Nephron (organoid): ENCODE data around the gene PSMD6.

ENCODE experiments used
- H3K27ac Mint-ChIP-seq, 3 experiments: 2 replicates each; pipeline ENCODE4 v1.8.0; 2020; ENCODE audit warnings: mixed read lengths in 3 of 3, mild to moderate bottlenecking in 2 of 3, moderate library complexity in 1 of 3
- H3K27me3 Mint-ChIP-seq: 2 replicates; pipeline ENCODE4 v1.8.0; 2021; ENCODE audit warnings: low read depth, mild to moderate bottlenecking, moderate library complexity, mixed read lengths
- H3K36me3 Mint-ChIP-seq: 2 replicates; pipeline ENCODE4 v1.8.0; 2020; ENCODE audit warnings: low read depth, mixed read lengths
- H3K4me1 Mint-ChIP-seq: 2 replicates; pipeline ENCODE4 v1.8.0; 2020; ENCODE audit warnings: mixed read lengths
- H3K4me3 Mint-ChIP-seq, 3 experiments: 2 replicates each; pipeline ENCODE4 v1.8.0; 2020; ENCODE audit warnings: mild to moderate bottlenecking in 3 of 3, mixed read lengths in 3 of 3, moderate library complexity in 2 of 3
- H3K9me3 Mint-ChIP-seq: 2 replicates; pipeline ENCODE4 v1.8.0; 2020; ENCODE audit warnings: mixed read lengths
- TF ChIP-seq, protein P1 (sequence below), 3 experiments: fragments of 200-600 bp; sonication (generic); IDR thresholded peaks; one replicate each; pipeline ENCODE4 v1.5.0; 2021; ENCODE audit warnings: antibody characterized with exemption in 3 of 3; ENCODE audit not compliant: unreplicated experiment in 3 of 3

PSMD6 gene

DNA sequence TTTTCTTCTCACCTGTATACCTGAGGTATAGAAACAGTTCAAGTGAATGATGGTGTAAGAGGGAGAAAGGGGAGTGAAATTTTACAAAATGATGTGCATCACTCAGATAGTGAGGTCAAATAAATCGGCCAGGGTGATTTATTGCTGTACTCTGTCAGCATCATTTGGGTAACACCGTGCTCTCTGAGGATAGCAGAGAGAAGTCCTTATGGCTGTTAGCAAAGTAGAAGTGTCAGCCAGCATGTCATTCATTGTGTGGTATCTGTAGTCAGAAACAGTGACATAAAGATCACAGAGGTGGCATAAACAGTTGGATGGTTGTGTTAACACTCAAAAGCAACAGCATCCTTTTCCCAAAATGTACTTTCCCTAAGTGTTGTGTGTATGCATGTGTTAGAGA is 53.4 kb downstream of the PSMD6 start:
- H3K27me3 Mint-ChIP-seq, result no peaks in the 10 kb centered on the region
- no peaks in the 10 kb centered on the region for H3K9me3 Mint-ChIP-seq
- peaks cover 9% of the 10 kb centered on the region for H3K36me3 Mint-ChIP-seq
- peaks cover 57% of the 10 kb centered on the region for H3K4me1 Mint-ChIP-seq
- TF ChIP-seq, protein P1, sequence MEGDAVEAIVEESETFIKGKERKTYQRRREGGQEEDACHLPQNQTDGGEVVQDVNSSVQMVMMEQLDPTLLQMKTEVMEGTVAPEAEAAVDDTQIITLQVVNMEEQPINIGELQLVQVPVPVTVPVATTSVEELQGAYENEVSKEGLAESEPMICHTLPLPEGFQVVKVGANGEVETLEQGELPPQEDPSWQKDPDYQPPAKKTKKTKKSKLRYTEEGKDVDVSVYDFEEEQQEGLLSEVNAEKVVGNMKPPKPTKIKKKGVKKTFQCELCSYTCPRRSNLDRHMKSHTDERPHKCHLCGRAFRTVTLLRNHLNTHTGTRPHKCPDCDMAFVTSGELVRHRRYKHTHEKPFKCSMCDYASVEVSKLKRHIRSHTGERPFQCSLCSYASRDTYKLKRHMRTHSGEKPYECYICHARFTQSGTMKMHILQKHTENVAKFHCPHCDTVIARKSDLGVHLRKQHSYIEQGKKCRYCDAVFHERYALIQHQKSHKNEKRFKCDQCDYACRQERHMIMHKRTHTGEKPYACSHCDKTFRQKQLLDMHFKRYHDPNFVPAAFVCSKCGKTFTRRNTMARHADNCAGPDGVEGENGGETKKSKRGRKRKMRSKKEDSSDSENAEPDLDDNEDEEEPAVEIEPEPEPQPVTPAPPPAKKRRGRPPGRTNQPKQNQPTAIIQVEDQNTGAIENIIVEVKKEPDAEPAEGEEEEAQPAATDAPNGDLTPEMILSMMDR (IDR thresholded peaks at IDR 0.05; ENCODE audit: unreplicated experiment in 3 of 3), result no peak
- H3K4me3 Mint-ChIP-seq, result no peak overlapping the region
- peak overlapping the region; percentile 72 to 89 (median 84) for H3K27ac Mint-ChIP-seq

DNA sequence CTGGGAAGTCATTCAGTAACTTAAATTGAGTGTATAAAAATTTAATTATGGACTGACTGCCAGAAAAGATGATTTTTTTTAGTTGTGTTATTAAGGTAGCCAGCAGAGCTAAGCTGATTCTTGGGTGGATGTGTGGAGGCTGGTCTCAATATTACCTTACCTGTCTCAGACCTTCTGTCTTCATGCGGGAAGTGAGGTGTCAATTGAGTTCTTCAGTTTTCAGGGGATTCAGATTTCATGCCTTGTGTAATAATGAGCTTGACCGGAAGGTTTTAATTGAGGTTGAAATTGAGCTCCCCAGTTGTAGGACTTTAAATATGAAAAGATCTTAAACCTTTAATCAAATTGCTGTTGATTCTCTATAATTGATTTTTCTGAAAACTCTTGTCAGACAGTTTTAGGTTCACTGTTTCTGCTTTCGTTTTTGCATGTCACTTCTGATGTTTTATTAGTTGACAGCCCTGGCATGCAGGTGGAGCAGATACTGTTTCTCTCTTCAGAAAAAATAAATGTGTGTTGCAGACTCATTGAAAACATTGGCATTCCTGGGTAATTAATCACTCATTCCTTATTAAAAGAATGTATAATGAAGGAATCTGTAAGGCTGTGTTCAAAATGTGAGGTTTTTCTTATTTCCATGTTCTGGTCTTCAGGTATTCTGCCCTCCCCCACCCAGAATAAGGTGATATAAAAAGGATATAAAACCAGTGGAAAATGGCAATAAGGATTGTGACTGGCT is 54.5 kb downstream of the PSMD6 start:
- Mint-ChIP-seq H3K4me3 (peak overlapping the region; percentile 28 to 61 (median 33)), H3K27me3 (no peaks in the 10 kb centered on the region), H3K36me3 (peaks cover 5% of the 10 kb centered on the region), H3K27ac (peak overlapping the region; percentile 76 to 89 (median 84)), H3K9me3 (no peaks in the 10 kb centered on the region), H3K4me1 (peaks cover 54% of the 10 kb centered on the region)
- TF ChIP-seq, protein P1 (IDR thresholded peaks at IDR 0.05; ENCODE audit: unreplicated experiment in 3 of 3), result no peak

- Mint-ChIP-seq H3K9me3 (no peaks in the 10 kb centered on the region), H3K36me3 (no peaks in the 10 kb centered on the region), H3K4me1 (peaks cover 60% of the 10 kb centered on the region), H3K27ac (peak overlapping the region; percentile 76 to 89 (median 84)), H3K27me3 (no peaks in the 10 kb centered on the region), H3K4me3 (peak overlapping the region; percentile 28 to 61 (median 33))
- TF ChIP-seq, protein P1 (IDR thresholded peaks at IDR 0.05; ENCODE audit: unreplicated experiment in 3 of 3), result no peak
These were observed 55.4 kb downstream of the PSMD6 start for GRCh38 chr3:63967675-63968611.

DNA sequence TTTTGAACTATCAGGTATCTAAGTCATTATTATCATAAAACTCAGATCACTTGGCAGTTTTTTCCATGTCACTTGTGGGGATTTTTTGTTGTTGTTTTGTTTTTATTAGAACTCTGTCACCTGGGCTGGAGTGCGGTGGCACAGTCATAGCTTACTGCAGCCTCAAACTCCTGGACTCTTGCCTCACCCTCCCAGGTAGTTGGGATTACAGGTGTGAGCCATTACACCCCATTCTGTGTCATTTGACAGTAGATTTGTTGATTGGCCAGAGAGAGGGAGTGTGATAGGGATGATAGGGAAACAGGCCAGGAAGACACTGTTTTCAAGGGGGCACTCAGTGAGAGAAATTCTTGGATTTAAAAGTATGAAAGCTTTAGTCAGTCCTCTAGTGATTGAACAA is 56.4 kb downstream of the PSMD6 start:
- Mint-ChIP-seq H3K4me1 (peaks cover 52% of the 10 kb centered on the region), H3K9me3 (no peaks in the 10 kb centered on the region), H3K4me3 (no peak overlapping the region), H3K27ac (peak overlapping the region; percentile 76 to 86 (median 83)), H3K27me3 (no peaks in the 10 kb centered on the region), H3K36me3 (no peaks in the 10 kb centered on the region)
- TF ChIP-seq, protein P1 (IDR thresholded peaks at IDR 0.05; ENCODE audit: unreplicated experiment in 3 of 3), result no peak

- Mint-ChIP-seq H3K4me1 (peaks cover 48% of the 10 kb centered on the region), H3K36me3 (no peaks in the 10 kb centered on the region), H3K4me3 (no peak overlapping the region), H3K27ac (peak overlapping the region in 1 of 3 experiments; percentile 86), H3K27me3 (no peaks in the 10 kb centered on the region), H3K9me3 (no peaks in the 10 kb centered on the region)
- TF ChIP-seq, protein P1 (IDR thresholded peaks at IDR 0.05; ENCODE audit: unreplicated experiment in 3 of 3), result no peak
These were observed 57.3 kb downstream of the PSMD6 start for GRCh38 chr3:63966007-63966406.
